GM21619 (cell line): ENCODE data around the gene GNPNAT1.
"Not testable (repeated sequence)": the region's sequence is repeated elsewhere in the genome, so short reads cannot be mapped to it uniquely, and the experiment has no call there.

ENCODE experiments used
- ATAC-seq: cut with Tn5 transposase; IDR thresholded peaks from one replicate; pipeline ENCODE4 v1.9.1; 2021; ENCODE audit not compliant: unreplicated experiment

GNPNAT1 gene

GRCh38 chr14:52729925-52730708 is 61.3 kb downstream of the GNPNAT1 start, which contains the start of gene STYX:
Gene STYX (plus strand): TSS chr14:52730166. CDS start chr14:52730475, 309 bp downstream.
- peak; percentile 91 for ATAC-seq

GRCh38 chr14:52729585-52729924 is 61.9 kb downstream of the GNPNAT1 start:
- no peak for ATAC-seq

DNA sequence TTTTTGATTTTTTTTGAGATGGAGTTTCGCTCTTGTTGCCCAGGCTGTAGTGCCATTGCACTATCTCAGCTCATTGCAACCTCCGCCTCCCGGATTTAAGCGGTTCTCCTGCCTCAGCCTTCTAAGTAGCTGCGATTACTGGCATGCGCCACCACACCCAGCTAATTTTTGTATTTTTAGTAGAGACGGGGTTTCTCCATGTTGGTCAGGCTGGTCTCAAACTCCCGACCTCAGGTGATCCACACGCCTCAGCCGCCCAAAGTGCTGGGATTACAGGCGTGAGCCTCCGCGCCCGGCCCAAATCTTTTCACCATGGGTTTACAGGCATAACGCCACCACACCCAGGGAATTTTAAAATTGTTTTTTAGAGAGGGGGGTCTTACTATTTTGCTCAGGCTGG is 62.4 kb downstream of the GNPNAT1 start:
- not testable (repeated sequence) for ATAC-seq

GRCh38 chr14:52727509-52727908 is 63.9 kb downstream of the GNPNAT1 start:
- not testable (repeated sequence) for ATAC-seq
